GM18517 (cell line): Measurements from ENCODE around the gene KPNA2.

ENCODE experiments used
- ATAC-seq: cut with Tn5 transposase; IDR thresholded peaks from one replicate; pipeline ENCODE4 v1.9.1; 2021; ENCODE audit warnings: mild to moderate bottlenecking, moderate library complexity; ENCODE audit not compliant: unreplicated experiment

Gene KPNA2

GRCh38 chr17:68095205-68095811, 59.8 kb downstream of the KPNA2 start:
- ATAC-seq: no peak

GRCh38 chr17:68096111-68096510, 60.6 kb downstream of the KPNA2 start:
- ATAC-seq: no peak
